NT2/D1 (cell line): ENCODE data around the gene NAA60.

Experiments
- DNase-seq: peaks from one replicate; pipeline ENCODE4 v3.0.0-alpha.2; 2011; ENCODE audit warnings: low read depth, low spot score
- H3K27me3 ChIP-seq: 2 replicates; pipeline ENCODE4 v1.6.0; 2011; ENCODE audit warnings: mild to moderate bottlenecking; ENCODE audit not compliant: insufficient read length, insufficient read depth
- H3K36me3 ChIP-seq: 2 replicates; pipeline ENCODE4 v1.6.1; 2011; ENCODE audit warnings: mild to moderate bottlenecking, low read length, mixed read lengths; ENCODE audit not compliant: insufficient read depth, insufficient read length
- H3K4me1 ChIP-seq: 2 replicates; pipeline ENCODE4 v1.5.1; 2011; ENCODE audit not compliant: insufficient read depth, insufficient read length
- H3K4me3 ChIP-seq: 2 replicates; pipeline ENCODE4 v1.5.1; 2011; ENCODE audit warnings: low read depth; ENCODE audit not compliant: insufficient read length
- H3K9ac ChIP-seq: 2 replicates; pipeline ENCODE4 v1.6.0; 2011; ENCODE audit warnings: low read depth; ENCODE audit not compliant: insufficient read length
- H3K9me3 ChIP-seq: 2 replicates; pipeline ENCODE4 v1.5.1; 2011; ENCODE audit warnings: mild to moderate bottlenecking, low read length; ENCODE audit not compliant: insufficient read depth
- SUZ12 ChIP-seq: IDR thresholded peaks from 2 replicates; pipeline ENCODE4 v1.6.1; 2011; ENCODE audit not compliant: insufficient read length, insufficient read depth; ENCODE audit errors: extremely low read depth
- YY1 ChIP-seq: IDR thresholded peaks from 2 replicates; pipeline ENCODE4 v1.6.1; 2011; ENCODE audit not compliant: insufficient read length, insufficient read depth
- ZNF274 ChIP-seq: IDR thresholded peaks from 2 replicates; pipeline ENCODE4 v1.6.1; 2011; ENCODE audit warnings: mild to moderate bottlenecking, low read depth, low read length

Gene NAA60

GRCh38 chr16:3458278-3458851 is 14.9 kb downstream of the NAA60 start:
- DNase-seq: no peak
- H3K27me3 ChIP-seq: no peaks in the 10 kb centered on the region
- peaks cover 7% of the 10 kb centered on the region for H3K4me1 ChIP-seq
- peaks cover 39% of the 10 kb centered on the region for H3K36me3 ChIP-seq
- peak overlapping the region; percentile 96 for H3K9ac ChIP-seq
- TF ChIP-seq ZNF274 (no peak), YY1 (no peak), SUZ12 (no peak)
- peak overlapping the region; percentile 91 for H3K4me3 ChIP-seq
- H3K9me3 ChIP-seq: no peaks in the 10 kb centered on the region

GRCh38 chr16:3458852-3459361 is 15.4 kb downstream of the NAA60 start:
- Histone ChIP-seq H3K4me1 (peaks cover 7% of the 10 kb centered on the region), H3K9me3 (no peaks in the 10 kb centered on the region), H3K9ac (peak overlapping the region; percentile 96), H3K36me3 (peaks cover 39% of the 10 kb centered on the region), H3K4me3 (peak overlapping the region; percentile 91), H3K27me3 (no peaks in the 10 kb centered on the region)
- DNase-seq: no peak
- TF ChIP-seq SUZ12 (no peak), YY1 (no peak), ZNF274 (no peak)

GRCh38 chr16:3459401-3460090 is 16.1 kb downstream of the NAA60 start:
- H3K36me3 ChIP-seq: peaks cover 37% of the 10 kb centered on the region

GRCh38 chr16:3460121-3460520 is 16.6 kb downstream of the NAA60 start:
- Histone ChIP-seq H3K9ac (no peak overlapping the region), H3K36me3 (peaks cover 36% of the 10 kb centered on the region), H3K9me3 (no peaks in the 10 kb centered on the region), H3K4me1 (peaks cover 4% of the 10 kb centered on the region), H3K4me3 (no peak overlapping the region), H3K27me3 (no peaks in the 10 kb centered on the region)
- TF ChIP-seq YY1 (no peak), ZNF274 (no peak), SUZ12 (no peak)
- no peak for DNase-seq

More at GRCh38 chr16:3459401-3460090, 16.1 kb downstream of the NAA60 start:
- H3K9me3 ChIP-seq: no peaks in the 10 kb centered on the region
- no peak for DNase-seq
- peak overlapping the region; percentile 96 for H3K9ac ChIP-seq
- peaks cover 4% of the 10 kb centered on the region for H3K4me1 ChIP-seq
- H3K4me3 ChIP-seq: no peak overlapping the region
- no peaks in the 10 kb centered on the region for H3K27me3 ChIP-seq
- TF ChIP-seq YY1 (no peak), SUZ12 (no peak), ZNF274 (no peak)

- TF ChIP-seq SUZ12: no peak
- no peak for TF ChIP-seq YY1
- H3K27me3 ChIP-seq: no peaks in the 10 kb centered on the region
- peaks cover 7% of the 10 kb centered on the region for H3K4me1 ChIP-seq
- peaks cover 40% of the 10 kb centered on the region for H3K36me3 ChIP-seq
- H3K9ac ChIP-seq: no peak overlapping the region
- no peak for DNase-seq
- H3K4me3 ChIP-seq: no peak overlapping the region
- H3K9me3 ChIP-seq: no peaks in the 10 kb centered on the region
These were observed 17.1 kb downstream of the NAA60 start for GRCh38 chr16:3460585-3460984.

GRCh38 chr16:3461151-3461550 is 17.7 kb downstream of the NAA60 start:
- DNase-seq: no peak
- Histone ChIP-seq H3K4me3 (no peak overlapping the region), H3K9me3 (no peaks in the 10 kb centered on the region), H3K4me1 (peaks cover 7% of the 10 kb centered on the region), H3K27me3 (no peaks in the 10 kb centered on the region), H3K36me3 (peaks cover 42% of the 10 kb centered on the region), H3K9ac (no peak overlapping the region)
- TF ChIP-seq SUZ12 (no peak), ZNF274 (no peak), YY1 (no peak)

- TF ChIP-seq ZNF274 (no peak), YY1 (no peak)
- no peak overlapping the region for H3K9ac ChIP-seq
- H3K4me1 ChIP-seq: peaks cover 15% of the 10 kb centered on the region
These were observed 21.8 kb downstream of the NAA60 start for GRCh38 chr16:3465301-3465700.

More at GRCh38 chr16:3465301-3465700, 21.8 kb downstream of the NAA60 start:
- no peak for DNase-seq
- Histone ChIP-seq H3K27me3 (no peaks in the 10 kb centered on the region), H3K9me3 (no peaks in the 10 kb centered on the region), H3K4me3 (no peak overlapping the region), H3K36me3 (peaks cover 64% of the 10 kb centered on the region)
